ENCODE measurements around the gene RPS16.

GRCh38 chr19:39405261-39405957 lies 30.3 kb downstream of the RPS16 start:
- no peak for TF ChIP-seq EZH2 (IDR thresholded peaks at IDR 0.05; ENCODE audit: low read depth, low read length, severe bottlenecking)
- TF ChIP-seq SIX5 (IDR thresholded peaks at IDR 0.05; ENCODE audit: low read depth, low read length), result no peak
- TF ChIP-seq CHD2 (IDR thresholded peaks at IDR 0.05; ENCODE audit: low read length), result no peak
- TF ChIP-seq CHD1 (IDR thresholded peaks at IDR 0.05; ENCODE audit: low read depth, low read length), result no peak
- no peak for TF ChIP-seq CTCF (IDR thresholded peaks at IDR 0.05; ENCODE audit: control extremely low read depth in 1 of 3, insufficient read depth in 1 of 3, low read depth in 1 of 3, low read length in 3 of 3)
- no peak for TF ChIP-seq USF2 (IDR thresholded peaks at IDR 0.05; ENCODE audit: low read length)
- TF ChIP-seq POLR2A (IDR thresholded peaks at IDR 0.05; ENCODE audit: control extremely low read depth in 1 of 2, low read depth in 2 of 2, low read length in 2 of 2), result no peak
- no peak for TF ChIP-seq FOSL1 (IDR thresholded peaks at IDR 0.05; ENCODE audit: insufficient read depth, low read depth, low read length)

Data from H1 (cell line).